Lower leg skin (tissue), 3 donors: ENCODE results near the gene PNPLA2.

Source experiments
- CTCF ChIP-seq, 3 donors: fragments of 450-650 bp; IDR thresholded peaks; one replicate each; pipeline ENCODE4 v1.5.1; 2016; ENCODE audit warnings: antibody characterized with exemption in 3 of 3, mild to moderate bottlenecking in 3 of 3, moderate library complexity in 2 of 3
- POLR2A ChIP-seq, 2 donors: fragments of 450-650 bp; IDR thresholded peaks; one replicate each; pipeline ENCODE4 v1.6.1; 2016 to 2017; ENCODE audit warnings: antibody characterized with exemption in 2 of 2, mild to moderate bottlenecking in 1 of 2, moderate library complexity in 1 of 2

GRCh38 chr11:789943-790342, 28.8 kb upstream of the PNPLA2 start, which contains the start of gene CEND1:
- TF ChIP-seq CTCF (IDR thresholded peaks at IDR 0.05) (no peak), POLR2A (IDR thresholded peaks at IDR 0.05) (no peak)
